HepG2 (cell line): ENCODE measurements around the gene RPS27A. TPM values are rescaled to one million over a fixed set of nuclear protein-coding genes. Genes with fewer than 3 reads are reported as not detected.

Experiments
- BRF2 ChIP-seq: sonication (generic); formaldehyde crosslinking; IDR thresholded peaks from 2 replicates; pipeline ENCODE4 v1.8.1; 2022; ENCODE audit warnings: mild to moderate bottlenecking, missing genetic modification reagents
- KLF15 ChIP-seq: sonication (generic); formaldehyde crosslinking; IDR thresholded peaks from 2 replicates; pipeline ENCODE4 v1.8.1; 2023; ENCODE audit warnings: borderline replicate concordance, mild to moderate bottlenecking, inconsistent platforms, missing genetic modification reagents, mixed read lengths
- MXI1 ChIP-seq: IDR thresholded peaks from 3 replicates; pipeline ENCODE4 v1.6.1; 2012; ENCODE audit warnings: low read depth, low read length, inconsistent platforms, borderline replicate concordance
- REST ChIP-seq, 2 experiments: IDR thresholded peaks; 2 replicates each; pipeline ENCODE4 v1.6.1; 2011 to 2012; ENCODE audit warnings: low read length in 2 of 2, borderline replicate concordance in 1 of 2, low read depth in 1 of 2, mild to moderate bottlenecking in 1 of 2, moderate library complexity in 1 of 2
- RFX5 ChIP-seq: IDR thresholded peaks from 2 replicates; pipeline ENCODE4 v1.6.1; 2011; ENCODE audit warnings: low read depth, low read length, improper control_type of control experiment
- RXRB ChIP-seq: IDR thresholded peaks from 2 replicates; pipeline ENCODE4 v1.6.1; 2016; ENCODE audit warnings: borderline replicate concordance, missing genetic modification reagents, missing compliant biosample characterization
- SETDB1 ChIP-seq: sonication (generic); formaldehyde crosslinking; IDR thresholded peaks from 2 replicates; pipeline ENCODE4 v1.5.1; 2020; ENCODE audit warnings: missing genetic modification reagents, mild to moderate bottlenecking, borderline replicate concordance
- TBX2 ChIP-seq: sonication (generic); formaldehyde crosslinking; IDR thresholded peaks from 2 replicates; pipeline ENCODE4 v1.5.0; 2020; ENCODE audit warnings: missing genetic modification reagents, mild to moderate bottlenecking, borderline replicate concordance
- USF2 ChIP-seq, 2 experiments: sonication (generic) in 1 of 2; formaldehyde crosslinking in 1 of 2; IDR thresholded peaks; 2 replicates each; pipeline versions ENCODE4 v1.5.1 to v1.6.1; 2011 to 2020; ENCODE audit warnings: borderline replicate concordance in 1 of 2, low read depth in 1 of 2, low read length in 1 of 2, mild to moderate bottlenecking in 1 of 2, missing genetic modification reagents in 1 of 2, moderate library complexity in 1 of 2
- ZNF580 ChIP-seq: IDR thresholded peaks from 2 replicates; pipeline ENCODE4 v1.6.1; 2016; ENCODE audit warnings: low read depth, borderline replicate concordance
- ZNF747 ChIP-seq: sonication (generic); formaldehyde crosslinking; IDR thresholded peaks from 2 replicates; pipeline ENCODE4 v1.8.1; 2023; ENCODE audit warnings: missing genetic modification reagents, mild to moderate bottlenecking, borderline replicate concordance
- ZNF781 ChIP-seq: sonication (generic); formaldehyde crosslinking; IDR thresholded peaks from 2 replicates; pipeline ENCODE4 v1.5.1; 2020; ENCODE audit warnings: borderline replicate concordance, mild to moderate bottlenecking, missing genetic modification reagents; ENCODE audit errors: not compliant biosample characterization
- ZNF841 ChIP-seq: sonication (generic); formaldehyde crosslinking; IDR thresholded peaks from 2 replicates; pipeline ENCODE4 v1.8.1; 2023; ENCODE audit warnings: missing genetic modification reagents, borderline replicate concordance
- polyA plus RNA-seq, 8 experiments: library from polyadenylated mRNA; depleted of rRNA in 3 of 8; stranded (reverse) in 7 of 8; unstranded in 1 of 8; fragments of >200 nt; fragmentation: Illumina TruSeq in 4 of 8; extraction: Trizol in 4 of 8; gene quantifications; 2 replicates each; pipeline versions ENCODE4 v1.2.1 to v1.2.3, GENCODE V29; 2011 to 2016; ENCODE audit warnings: low read depth in 4 of 8, missing spikeins in 1 of 8, mixed read lengths in 1 of 8; ENCODE audit not compliant: insufficient read depth in 1 of 8
- total RNA-seq, 5 experiments: library from RNA; depleted of rRNA; stranded (reverse); fragments of >200 nt; fragmentation: Illumina TruSeq; extraction: Trizol; gene quantifications; 2 replicates each; pipeline ENCODE4 v1.2.3, GENCODE V29; 2016; ENCODE audit warnings: low read depth in 1 of 5
- TF ChIP-seq, protein P1 (sequence below): sonication (generic); formaldehyde crosslinking; IDR thresholded peaks from 2 replicates; pipeline ENCODE4 v1.4.0; 2020; ENCODE audit warnings: missing genetic modification reagents

The RPS27A gene
- total and polyA plus RNA-seq, 2 of the 13 experiments (the other 11 are each of a cell fraction or from before 2014, with no cell fraction given) = 2,779 to 3,269 TPM

GRCh38 chr2:55231546-55232083 is 873 bp upstream of the RPS27A start (continued):
- TF ChIP-seq ZNF580 (CRISPR knock-in tag) = no peak
- no peak for TF ChIP-seq ZNF841 (CRISPR knock-in tag)
- peak; percentile 90 for TF ChIP-seq ZNF781 (CRISPR knock-in tag)
- 0 out of 2 replicates have a peak, but pooled peaks have one; percentile 71 for TF ChIP-seq BRF2 (CRISPR knock-in tag)
- 0 out of 2 replicates have a peak, but pooled peaks have one; percentile 37 for TF ChIP-seq KLF15
- TF ChIP-seq MXI1 = no peak
- TF ChIP-seq REST (IDR thresholded peaks at IDR 0.05; ENCODE audit: borderline replicate concordance in 1 of 2, low read depth in 1 of 2, low read length in 2 of 2) = no peak
- no peak for TF ChIP-seq SETDB1 (CRISPR knock-in tag)
- no peak; the same call in 1 of the 2 replicates for TF ChIP-seq TBX2 (CRISPR knock-in tag)
- 0 out of 2 replicates have a peak, but pooled peaks have one; percentile 18 for TF ChIP-seq RFX5
- no peak for TF ChIP-seq USF2 (IDR thresholded peaks at IDR 0.05; ENCODE audit: low read depth, low read length)
- TF ChIP-seq USF2 (CRISPR knock-in tag; IDR thresholded peaks at IDR 0.05; ENCODE audit: borderline replicate concordance) = peak; percentile 49; the same call in 1 of the 2 replicates
- TF ChIP-seq, protein P1, sequence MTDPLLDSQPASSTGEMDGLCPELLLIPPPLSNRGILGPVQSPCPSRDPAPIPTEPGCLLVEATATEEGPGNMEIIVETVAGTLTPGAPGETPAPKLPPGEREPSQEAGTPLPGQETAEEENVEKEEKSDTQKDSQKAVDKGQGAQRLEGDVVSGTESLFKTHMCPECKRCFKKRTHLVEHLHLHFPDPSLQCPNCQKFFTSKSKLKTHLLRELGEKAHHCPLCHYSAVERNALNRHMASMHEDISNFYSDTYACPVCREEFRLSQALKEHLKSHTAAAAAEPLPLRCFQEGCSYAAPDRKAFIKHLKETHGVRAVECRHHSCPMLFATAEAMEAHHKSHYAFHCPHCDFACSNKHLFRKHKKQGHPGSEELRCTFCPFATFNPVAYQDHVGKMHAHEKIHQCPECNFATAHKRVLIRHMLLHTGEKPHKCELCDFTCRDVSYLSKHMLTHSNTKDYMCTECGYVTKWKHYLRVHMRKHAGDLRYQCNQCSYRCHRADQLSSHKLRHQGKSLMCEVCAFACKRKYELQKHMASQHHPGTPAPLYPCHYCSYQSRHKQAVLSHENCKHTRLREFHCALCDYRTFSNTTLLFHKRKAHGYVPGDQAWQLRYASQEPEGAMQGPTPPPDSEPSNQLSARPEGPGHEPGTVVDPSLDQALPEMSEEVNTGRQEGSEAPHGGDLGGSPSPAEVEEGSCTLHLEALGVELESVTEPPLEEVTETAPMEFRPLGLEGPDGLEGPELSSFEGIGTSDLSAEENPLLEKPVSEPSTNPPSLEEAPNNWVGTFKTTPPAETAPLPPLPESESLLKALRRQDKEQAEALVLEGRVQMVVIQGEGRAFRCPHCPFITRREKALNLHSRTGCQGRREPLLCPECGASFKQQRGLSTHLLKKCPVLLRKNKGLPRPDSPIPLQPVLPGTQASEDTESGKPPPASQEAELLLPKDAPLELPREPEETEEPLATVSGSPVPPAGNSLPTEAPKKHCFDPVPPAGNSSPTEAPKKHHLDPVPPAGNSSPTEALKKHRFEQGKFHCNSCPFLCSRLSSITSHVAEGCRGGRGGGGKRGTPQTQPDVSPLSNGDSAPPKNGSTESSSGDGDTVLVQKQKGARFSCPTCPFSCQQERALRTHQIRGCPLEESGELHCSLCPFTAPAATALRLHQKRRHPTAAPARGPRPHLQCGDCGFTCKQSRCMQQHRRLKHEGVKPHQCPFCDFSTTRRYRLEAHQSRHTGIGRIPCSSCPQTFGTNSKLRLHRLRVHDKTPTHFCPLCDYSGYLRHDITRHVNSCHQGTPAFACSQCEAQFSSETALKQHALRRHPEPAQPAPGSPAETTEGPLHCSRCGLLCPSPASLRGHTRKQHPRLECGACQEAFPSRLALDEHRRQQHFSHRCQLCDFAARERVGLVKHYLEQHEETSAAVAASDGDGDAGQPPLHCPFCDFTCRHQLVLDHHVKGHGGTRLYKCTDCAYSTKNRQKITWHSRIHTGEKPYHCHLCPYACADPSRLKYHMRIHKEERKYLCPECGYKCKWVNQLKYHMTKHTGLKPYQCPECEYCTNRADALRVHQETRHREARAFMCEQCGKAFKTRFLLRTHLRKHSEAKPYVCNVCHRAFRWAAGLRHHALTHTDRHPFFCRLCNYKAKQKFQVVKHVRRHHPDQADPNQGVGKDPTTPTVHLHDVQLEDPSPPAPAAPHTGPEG (CRISPR knock-in tag) = no peak
- TF ChIP-seq RXRB (CRISPR knock-in tag) = no peak
- peak; percentile 38 for TF ChIP-seq ZNF747 (CRISPR knock-in tag)
